Fibroblast of upper back skin (primary cell): Measurements from ENCODE around the gene SIGLEC6.

Source experiments
- DNase-seq: peaks from one replicate; pipeline ENCODE4 v3.0.0-alpha.2; 2013

Gene SIGLEC6

DNA sequence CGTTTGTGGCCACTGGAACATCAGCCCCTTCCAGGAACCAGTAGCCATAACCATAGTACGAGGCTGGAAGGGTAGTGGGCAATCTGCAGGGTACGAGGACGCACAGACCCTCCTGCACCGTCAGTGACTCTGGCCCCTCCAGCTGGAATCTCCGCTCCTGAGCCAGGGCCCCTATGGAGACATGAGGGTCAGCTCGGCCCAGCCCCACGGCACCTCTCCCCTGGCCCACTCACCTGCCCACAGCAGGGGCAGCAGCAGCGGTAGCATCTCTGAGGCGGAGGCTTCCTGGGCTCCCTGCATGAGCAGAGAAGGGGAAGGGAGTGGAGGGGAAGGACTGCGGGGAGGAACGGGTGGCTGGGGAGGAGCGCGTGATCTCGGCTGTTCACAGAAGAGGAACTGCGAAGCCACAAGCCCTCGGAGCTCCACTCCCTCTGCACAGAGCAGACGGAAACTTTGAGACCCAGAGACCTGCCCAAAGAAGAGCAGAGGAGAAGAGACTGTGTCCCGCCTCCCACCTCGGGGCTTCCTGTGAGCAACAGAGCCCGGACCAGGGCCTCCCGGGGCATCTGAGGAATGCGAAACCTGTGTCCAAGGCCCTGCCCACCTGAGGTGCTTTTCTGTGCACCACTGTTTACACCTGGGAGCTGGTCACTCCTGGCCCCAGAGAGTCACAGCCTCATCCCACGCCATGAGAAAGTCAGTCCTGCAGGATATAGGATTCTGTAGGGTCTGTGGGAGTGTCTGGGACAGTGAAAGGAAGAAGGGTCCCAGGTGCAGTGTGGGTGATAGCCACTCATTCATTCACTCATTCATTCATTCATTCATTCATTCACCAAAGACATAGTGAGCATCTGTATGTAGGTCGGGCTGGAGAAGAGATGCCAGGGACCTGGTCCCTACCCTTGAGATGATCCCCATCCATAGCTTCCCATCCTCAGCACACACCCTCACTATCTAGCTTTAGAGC lies at the start of gene SIGLEC6:
Gene SIGLEC6 (minus strand): TSS at position 322 of the 967 bp plus-strand sequence. CDS start 22 bp downstream, at position 300.
- no peak for DNase-seq

DNA sequence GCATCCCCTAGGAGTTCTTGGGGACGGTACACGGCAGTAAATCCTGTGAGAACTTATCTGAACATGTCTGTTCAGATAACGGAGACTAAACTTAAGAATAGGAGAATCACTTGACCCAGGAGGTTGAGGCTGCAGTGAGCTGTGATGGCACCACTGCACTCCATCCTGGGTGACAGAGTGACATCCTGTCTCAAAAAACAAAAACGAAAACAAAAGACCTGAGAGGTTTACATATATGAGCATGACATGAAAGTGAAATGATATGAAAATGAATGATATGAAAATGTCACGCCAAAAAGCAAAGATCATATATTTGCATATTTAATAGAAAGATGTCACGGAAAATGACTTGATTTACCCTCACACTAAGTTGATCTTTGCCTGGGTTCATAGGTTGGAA lies 45.4 kb upstream of the SIGLEC6 start:
- DNase-seq: no peak

DNA sequence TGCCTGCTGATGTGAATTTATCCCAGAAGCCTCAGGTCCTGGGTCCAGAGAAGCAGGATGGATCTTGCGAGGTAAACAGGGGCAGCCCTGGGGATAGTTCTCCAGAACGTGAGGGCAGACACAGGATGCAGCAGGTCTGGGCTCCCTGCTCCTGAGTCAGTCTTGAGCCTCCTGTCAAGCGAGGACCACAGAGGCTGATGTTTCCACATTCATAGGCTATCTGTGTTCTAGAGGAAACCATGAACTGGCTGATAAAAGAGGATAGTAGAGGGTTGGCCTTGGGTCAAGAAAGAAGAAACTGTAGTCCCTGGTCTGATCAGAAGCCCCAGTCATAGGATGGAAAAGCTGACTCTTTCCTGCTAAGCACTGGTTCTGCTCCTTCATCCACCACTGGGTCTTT lies 41.9 kb upstream of the SIGLEC6 start:
- DNase-seq: no peak

DNA sequence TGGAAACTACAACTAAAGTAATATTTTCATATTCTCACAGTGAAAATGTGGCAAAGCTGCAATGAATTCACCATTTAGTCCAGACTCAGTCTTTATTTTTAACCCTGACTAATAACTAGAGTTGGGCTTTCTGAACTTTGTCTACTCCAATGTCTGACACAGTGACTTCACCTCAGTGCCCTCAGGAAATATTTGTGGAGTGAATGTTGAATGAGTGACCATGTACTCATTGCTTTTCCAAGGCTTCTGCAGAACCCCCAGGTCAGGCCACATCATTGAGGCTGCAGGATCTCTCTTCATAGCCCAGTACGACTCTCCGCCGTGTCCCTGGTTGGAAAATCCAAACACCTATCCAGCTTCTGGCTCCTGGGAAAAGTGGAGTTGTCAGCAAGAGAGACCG lies 41.4 kb upstream of the SIGLEC6 start:
- DNase-seq: peak; percentile 43

DNA sequence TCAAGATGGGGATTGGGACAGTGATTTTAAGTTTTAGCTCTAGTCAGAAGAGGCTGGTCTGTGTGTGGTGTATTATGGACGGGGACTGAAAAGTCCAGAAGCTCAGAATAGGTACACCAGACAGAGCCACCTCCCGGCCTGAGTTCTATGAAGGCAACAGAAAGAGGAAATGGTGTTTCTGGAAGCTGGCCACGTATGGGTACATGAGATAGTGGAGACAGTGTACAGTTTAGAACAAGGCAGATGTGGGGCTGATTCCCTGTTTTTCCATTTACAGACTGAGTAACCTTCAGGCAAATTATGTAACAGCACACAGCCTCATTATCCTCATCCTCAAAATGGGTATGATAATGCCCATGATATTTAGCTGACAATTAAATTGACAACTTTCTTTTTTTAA lies 40.9 kb upstream of the SIGLEC6 start:
- no peak for DNase-seq

DNA sequence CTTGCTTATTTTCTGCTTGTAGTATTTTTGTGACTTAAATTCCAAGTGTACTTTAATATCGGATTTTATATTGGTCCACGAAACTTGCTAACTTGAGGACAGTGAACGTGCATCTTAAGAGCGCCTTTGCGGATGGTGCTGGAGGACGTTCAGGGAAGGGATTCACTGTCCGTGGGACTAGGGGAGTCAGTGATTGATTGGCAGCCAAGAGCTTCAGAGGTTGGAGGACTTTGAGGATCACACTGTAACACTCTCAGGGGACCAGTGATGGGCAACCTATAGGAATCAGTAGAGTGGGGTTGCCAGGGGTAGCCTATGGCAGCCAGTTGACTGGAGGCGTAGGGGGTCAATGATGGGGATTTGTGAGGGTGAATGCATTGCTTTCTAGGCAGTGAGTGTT lies 40.1 kb upstream of the SIGLEC6 start:
- DNase-seq: no peak

DNA sequence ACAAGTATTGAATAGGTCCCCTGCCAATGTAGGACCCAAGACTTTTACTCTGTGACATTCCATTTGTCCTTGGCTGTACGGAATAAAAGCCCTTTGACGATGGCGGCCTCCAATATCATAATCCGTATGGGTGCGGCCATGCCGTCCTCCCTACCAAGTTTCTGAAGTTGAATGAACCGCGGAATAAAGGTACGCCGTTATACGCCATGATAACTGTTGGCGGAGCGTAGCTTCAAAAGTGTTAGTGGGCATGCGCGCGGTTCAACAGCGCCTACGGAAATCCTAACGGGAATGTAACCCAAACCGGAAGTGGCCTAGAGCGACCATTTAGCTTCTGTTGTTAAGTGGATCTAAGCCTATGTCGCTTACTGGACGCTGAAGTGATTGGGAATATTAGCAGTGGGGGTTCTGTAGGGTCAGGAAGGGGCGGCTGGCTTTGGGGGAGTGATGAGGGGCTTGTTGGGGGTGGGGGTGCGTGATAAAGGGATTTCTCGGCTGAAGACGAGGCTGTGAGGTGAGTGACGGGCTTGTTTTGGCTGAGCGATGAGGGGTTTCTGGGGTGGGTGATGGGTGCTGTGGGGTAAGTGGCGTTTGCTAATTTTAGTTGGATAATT lies 39.6 kb upstream of the SIGLEC6 start, which contains the start of gene ZNF175:
Gene ZNF175 (plus strand): TSS at position 322 of the 614 bp plus-strand sequence. CDS start 2,047 bp downstream, outside the sequence.
- peak; percentile 97 for DNase-seq

DNA sequence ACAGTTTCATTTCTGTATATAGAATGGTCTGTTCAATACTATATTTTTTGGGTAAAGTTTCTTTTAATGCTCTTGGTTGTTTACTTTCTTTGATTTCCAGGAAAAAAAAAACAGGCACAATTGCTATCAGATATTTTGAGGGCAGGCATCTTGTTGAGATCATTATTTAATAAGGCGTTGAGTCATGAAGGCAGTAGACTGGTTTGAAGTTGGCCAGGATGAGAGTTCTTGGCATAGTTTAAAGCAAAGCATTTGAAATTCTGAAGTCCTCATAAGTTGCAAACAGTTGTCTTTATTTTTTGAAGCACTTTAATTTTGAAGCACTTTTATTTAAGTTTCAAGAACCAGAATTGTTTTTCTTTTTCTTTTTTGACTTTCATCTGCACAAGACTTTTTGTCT lies 37.0 kb upstream of the SIGLEC6 start:
- no peak for DNase-seq

DNA sequence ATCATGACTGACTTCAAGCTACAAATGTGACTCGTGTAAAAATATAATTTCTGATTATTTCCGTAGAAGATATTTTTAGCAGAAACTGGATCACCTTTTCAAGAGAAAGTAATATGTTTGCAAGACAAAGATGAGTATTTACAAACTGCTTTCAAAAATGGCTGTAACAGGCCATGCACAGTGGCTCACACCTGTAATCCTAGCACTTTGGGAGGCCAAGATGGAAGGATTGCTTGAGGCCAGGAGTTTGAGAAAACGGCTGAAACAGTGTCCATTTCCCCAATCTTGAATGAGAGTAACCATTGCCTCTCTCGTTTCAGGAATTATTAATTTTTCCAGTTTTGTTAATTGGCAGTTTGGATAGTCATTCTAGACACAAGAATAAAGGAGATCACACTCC lies 36.1 kb upstream of the SIGLEC6 start:
- no peak for DNase-seq

DNA sequence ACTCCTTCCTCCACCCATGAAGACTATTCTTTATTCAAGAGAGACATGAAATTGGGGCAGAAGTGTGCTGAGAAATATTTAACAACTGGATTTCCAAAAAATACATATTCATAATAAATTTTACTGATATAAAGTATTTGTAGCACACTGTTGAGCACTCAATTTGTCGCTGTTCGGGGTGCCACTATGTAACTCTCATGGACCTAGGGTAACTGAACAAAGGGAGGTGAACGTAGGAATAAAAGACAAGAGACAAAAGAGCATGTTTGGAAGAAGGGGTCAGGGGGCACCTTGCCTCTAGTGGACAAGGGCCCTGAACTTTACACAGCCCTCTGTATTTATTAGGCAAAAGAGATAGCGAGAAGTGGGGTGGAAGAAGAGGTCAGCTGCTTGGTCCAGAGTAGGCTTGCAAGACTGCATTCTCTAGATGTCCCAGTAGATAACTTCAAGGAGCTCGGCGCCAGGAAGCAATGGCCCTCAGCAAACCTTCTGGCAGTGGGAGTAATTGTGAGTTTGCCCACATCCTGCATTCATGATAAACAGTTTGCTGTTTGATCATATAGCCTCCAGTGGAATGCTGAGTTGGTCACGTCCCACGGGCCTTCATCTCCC lies 35.1 kb upstream of the SIGLEC6 start:
- no peak for DNase-seq

DNA sequence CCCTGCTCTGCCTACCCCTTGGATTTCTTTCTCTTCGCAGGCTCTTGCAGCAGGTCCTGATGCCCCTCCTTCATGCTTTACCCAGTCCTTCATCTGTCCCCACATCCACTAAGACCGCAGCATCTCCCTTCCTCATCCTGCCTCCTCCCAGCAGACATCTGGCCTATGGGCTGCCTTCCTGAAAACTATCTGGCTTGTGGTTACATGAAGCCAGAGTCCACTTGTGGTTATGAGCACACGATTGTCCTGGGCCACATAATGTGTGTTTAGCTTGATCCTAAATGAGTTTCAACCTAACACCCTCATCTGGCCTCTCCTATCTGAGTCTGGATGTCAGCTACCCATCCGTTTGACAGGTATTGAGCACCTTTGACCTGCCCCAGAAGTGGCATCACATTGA lies 34.1 kb upstream of the SIGLEC6 start:
- DNase-seq: no peak

DNA sequence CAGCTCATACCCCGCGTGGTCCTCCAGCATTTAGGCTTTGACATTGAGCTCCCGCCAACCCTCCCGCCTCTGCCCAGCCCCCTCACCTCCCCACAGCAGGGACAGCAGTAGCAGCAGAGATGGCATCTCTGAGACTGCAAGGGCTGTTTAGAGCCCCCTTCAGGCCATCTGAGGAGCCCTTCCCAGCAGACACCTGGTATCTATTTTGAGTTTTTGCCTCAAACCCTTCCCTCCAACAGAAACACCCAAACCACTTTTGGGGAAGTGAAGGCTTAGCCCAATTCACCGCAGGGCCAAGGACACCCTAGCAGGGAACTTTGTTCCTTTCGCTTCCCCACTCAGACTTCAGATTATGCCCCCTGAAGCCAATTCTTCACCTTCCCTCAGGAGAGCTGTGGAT lies 33.3 kb upstream of the SIGLEC6 start:
- DNase-seq: no peak

DNA sequence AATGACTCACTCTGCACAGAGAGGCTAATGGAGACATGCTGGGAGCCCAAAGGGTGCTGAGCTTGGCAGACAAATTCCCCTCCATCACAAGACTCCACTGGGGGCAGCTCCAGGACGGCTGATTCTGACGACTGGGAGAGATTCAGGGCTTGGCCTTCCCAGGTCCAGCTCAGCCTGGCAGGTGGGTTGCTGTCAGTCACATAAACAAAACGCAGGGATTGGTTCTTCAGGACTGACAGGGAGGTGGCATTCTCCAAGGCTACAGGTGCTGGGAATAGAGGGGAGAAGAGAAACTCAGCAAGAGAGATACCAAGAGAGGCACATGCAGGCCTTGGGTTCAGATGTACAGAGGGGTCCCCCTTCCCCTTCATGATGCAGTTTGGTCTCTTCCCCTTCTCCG lies 28.9 kb upstream of the SIGLEC6 start:
- DNase-seq: no peak

DNA sequence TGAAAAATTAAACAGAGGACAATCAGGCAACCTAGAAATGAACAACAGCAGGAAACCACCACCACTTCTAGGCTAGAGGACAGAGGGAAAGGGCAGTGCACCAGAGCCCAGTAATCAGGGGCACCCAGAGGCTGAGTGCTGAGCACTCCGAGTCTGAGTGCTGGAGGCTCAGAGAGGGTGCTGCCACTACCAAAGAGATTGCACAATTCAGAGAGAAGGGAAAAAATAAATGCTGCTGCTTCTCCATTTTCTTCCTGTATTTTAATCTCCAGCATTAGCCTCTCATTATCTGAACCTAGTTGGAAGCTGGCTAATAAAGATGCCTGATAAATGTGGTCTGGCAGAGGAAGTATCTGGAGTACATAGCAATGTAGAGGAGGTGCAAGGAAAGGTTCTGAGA lies 27.8 kb upstream of the SIGLEC6 start:
- no peak for DNase-seq

DNA sequence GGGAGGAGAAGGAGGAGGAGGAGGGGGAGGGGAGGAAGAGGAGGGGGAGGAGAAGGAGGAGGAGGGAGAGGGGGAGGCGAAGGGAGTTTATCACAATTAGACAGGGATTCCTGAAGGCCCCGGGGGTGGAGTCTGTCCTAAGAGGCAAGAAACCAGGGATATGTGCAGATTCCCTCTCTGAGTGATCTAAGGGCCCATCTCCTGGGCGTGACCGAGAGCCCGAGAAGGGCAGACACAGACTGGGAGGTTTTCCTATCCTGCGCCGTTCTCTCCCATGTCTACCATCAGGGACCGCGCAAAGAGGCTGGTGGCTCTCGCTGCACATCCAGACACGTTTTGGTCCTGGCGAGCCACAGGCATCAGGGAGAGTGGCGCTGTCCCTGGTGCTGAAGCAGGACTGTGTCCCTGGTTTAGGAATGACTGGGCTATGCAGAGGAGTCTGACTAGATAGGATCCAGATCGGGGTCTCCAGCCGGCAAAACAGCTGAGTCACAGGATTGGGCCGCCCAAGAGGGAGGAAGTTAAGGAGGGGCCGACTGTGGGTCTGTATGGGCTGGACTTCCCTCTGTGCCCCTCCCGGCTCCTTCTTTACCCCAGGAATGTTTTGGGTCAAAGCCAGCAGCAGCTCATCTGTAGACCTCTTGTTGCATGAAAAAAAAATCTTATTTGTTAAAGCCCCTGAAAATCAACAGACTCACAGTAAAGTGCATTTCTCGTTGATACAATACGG lies 21.7 kb upstream of the SIGLEC6 start:
- peak; percentile 59 for DNase-seq

DNA sequence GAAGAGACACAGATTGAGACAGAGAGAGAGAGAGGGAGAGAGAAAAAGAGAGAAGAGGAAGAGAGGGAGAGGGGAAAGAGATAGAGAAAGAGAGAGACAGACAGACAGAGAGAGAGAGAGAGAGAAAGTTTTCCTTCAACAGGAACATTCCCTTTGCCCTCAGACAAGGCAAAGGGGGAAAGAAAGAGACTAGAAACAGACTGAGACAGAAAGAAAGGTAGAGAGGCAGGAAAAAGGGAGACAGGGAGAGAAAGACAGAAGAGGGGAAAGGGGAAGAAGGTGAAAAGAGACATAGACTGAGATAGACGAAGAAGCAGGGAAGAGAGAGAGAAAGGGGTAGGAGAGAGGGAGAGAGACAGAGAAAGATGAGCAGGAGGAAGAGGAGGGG lies 21.1 kb upstream of the SIGLEC6 start:
- no peak for DNase-seq

DNA sequence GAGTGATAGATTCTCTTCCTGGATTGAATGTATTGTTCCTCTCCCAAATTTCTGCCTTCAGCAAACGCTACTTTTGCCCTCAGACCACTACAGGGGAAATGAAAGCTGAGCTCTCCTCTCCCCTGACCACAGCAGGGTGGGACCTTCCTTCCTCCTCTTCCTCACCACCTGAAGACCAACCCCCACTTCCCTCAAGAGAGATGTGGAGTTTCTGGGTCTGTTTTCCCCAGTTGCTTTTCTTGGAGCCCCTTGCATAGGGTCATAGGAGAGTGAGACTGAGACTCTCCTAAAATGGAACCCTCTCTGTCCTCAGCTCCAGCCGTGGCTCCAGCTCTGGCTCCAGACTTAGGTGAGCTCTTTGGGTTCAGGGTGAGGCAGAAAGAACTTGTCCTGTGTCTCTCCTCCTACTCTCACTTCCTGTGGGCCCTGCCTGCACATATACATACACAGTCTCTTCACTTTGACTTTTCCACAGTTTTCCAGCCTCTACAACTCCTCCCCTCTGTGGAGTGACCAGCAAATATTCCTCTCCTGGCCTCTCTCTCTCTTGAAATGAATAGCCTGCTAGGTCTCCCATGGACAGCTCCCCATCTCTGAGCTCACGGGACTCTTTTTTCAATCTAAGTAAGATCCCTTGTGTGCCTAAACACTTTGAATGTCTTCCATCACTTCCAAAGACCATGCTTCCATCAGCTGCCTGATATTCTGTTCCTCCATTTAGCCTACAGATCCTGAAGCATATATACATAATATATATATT lies 20.4 kb upstream of the SIGLEC6 start:
- DNase-seq: no peak

DNA sequence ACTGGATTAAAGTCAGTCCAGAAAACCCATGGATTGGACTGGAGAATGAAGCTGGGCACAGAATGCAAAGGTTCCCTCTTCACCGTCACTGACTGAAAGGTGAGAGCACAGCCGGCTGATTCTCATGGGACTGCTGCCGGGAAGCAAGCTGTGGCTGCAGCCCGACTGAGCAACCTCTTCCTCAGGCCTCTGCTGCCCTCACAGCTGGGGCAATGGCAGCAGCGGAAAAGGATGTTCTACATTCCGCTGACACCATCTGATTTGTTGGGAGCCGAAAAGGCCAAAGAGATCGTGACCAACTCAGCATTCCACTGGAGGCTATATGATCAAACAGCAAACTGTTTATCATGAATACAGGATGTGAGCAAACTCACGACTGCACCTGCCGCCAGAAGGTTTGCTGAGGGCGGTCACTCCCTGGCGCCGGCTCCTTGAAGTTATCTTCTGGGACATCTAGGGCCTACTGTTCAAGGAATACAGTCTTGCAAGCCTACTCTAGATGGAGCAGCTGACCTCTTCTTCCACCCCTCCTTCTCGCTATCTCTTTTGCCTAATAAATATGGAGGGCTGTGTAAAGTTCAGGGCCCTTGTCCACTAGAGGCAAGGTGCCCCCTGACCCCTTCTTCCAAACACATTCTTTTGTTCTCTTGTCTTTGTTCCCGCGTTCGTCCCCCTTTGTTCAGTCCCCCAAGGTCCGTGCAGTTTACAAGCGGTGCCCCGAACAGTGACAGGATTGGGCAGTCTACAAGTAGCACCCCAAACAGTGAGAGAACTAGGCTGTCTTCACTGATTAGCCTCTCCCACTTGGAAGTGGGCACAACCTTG lies 19.6 kb upstream of the SIGLEC6 start:
- DNase-seq: no peak

DNA sequence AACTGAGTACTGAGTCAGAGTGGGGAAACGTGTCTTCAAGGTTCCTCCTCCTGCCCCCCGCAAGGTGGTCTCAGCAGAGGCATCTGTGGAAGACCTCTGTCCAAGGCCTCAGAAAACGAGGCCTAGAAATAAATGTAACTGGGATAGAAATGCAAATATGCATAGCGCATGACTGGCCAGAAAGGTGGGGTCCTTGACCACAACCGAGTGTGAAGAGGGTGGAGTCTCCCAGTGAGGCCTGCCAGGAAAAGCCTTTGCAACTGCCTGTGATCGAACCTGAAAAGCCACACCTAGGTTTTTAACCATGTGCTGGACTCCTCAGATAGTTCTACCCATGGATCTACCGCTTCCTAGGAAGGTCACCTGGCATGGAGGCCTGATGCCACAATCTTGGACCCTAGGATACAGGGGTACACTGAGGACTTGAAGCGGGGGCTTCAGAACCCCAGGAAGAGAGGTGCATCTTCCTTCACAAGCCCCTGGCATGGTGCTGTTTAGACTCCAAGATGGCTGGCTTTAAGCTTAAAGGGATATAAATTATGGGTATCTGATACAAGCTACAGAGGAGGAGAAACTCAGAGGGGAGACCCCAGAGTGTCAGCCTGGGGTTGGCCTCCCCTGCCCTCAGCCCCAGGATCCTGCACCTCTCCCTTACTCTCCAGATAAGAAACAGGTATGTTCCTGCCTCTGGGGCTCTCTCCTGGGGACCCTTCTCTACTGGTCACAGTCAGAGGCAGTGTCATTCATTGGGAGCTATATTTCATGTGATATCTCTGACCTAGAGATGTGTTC lies 18.3 kb upstream of the SIGLEC6 start:
- DNase-seq: no peak

DNA sequence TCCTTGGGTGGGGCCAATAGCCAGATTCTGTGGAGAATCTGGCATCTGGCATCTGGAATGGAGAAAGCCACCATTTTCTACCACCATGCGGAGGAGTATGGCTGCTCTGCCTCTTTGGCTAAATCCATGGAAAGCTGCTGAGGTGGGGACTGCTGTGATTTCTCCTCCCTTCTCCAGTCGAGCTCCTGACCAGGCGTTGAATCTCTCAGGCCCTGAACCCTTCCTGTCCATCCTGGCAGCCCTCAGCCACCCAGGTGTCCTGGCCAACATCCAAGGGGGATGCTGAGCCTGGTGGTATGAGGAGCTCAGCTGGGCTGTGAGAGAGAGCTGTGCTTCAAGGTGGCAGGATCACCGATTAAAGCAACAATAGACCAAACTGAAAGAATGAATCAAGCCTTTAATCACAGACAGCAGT lies 17.4 kb upstream of the SIGLEC6 start:
- no peak for DNase-seq
